Vagina (tissue), 2 donors: Measurements from ENCODE around the gene CASQ1. TPM values are rescaled to one million over a fixed set of nuclear protein-coding genes. Genes with fewer than 3 reads are reported as not detected.

ENCODE experiments used
- DNase-seq, 2 donors: peaks; one replicate each; pipeline ENCODE4 v3.0.0-alpha.2; 2017; ENCODE audit errors: extremely low spot score in 2 of 2
- H3K27ac ChIP-seq: fragments of 200-600 bp; sonication (generic); one replicate; pipeline ENCODE4 v1.5.1; 2019
- H3K27me3 ChIP-seq: fragments of 200-600 bp; sonication (generic); one replicate; pipeline ENCODE4 v1.5.1; 2019
- H3K36me3 ChIP-seq, 2 donors: fragments of 200-600 bp; sonication (generic); one replicate each; pipeline ENCODE4 v1.5.1; 2017 to 2019
- H3K4me1 ChIP-seq: fragments of 200-600 bp; sonication (generic); one replicate; pipeline ENCODE4 v1.5.1; 2019
- H3K4me3 ChIP-seq, 2 donors: fragments of 200-600 bp; sonication (generic); 1 replicate in 1 of 2; 2 replicates in 1 of 2; pipeline ENCODE4 v1.5.1; 2016 to 2019
- H3K9me3 ChIP-seq: fragments of 200-600 bp; sonication (generic); one replicate; pipeline ENCODE4 v1.5.1; 2019
- POLR2A ChIP-seq, 2 donors: fragments of 450-650 bp; IDR thresholded peaks; one replicate each; pipeline ENCODE4 v1.6.1; 2017; ENCODE audit warnings: antibody characterized with exemption in 2 of 2, mild to moderate bottlenecking in 2 of 2, moderate library complexity in 2 of 2
- POLR2AphosphoS5 ChIP-seq, 2 donors: sonication (generic); formaldehyde crosslinking; IDR thresholded peaks; one replicate each; pipeline ENCODE4 v1.9.0; 2017; ENCODE audit warnings: antibody characterized with exemption in 2 of 2, mild to moderate bottlenecking in 2 of 2, low read depth in 1 of 2; ENCODE audit not compliant: insufficient read depth in 1 of 2
- intact Hi-C: fragments of 100-400 bp; cut with DNase I; formaldehyde crosslinking; loops from one replicate; pipeline ENCODE4 v1.15.1; 2023
- total RNA-seq: library from RNA; depleted of rRNA; stranded (reverse); fragments of >200 nt; gene quantifications from one replicate; pipeline ENCODE4 v1.2.3, GENCODE V29; 2016
- TF ChIP-seq, protein P1 (sequence below), 3 experiments: fragments of 450-650 bp in 2 of 3; fragments of 200-600 bp in 1 of 3; sonication (generic) in 1 of 3; IDR thresholded peaks; one replicate each; pipeline ENCODE4 v1.5.1; 2017 to 2019; ENCODE audit warnings: antibody characterized with exemption in 3 of 3, mild to moderate bottlenecking in 2 of 3, moderate library complexity in 2 of 3

The CASQ1 gene
- total RNA-seq, 1 donor from 2014 or later: not detected

GRCh38 chr1:160169553-160170399 lies 20.6 kb upstream of the CASQ1 start:
- no peaks in the 10 kb centered on the region for H3K36me3 ChIP-seq
- TF ChIP-seq, protein P1, sequence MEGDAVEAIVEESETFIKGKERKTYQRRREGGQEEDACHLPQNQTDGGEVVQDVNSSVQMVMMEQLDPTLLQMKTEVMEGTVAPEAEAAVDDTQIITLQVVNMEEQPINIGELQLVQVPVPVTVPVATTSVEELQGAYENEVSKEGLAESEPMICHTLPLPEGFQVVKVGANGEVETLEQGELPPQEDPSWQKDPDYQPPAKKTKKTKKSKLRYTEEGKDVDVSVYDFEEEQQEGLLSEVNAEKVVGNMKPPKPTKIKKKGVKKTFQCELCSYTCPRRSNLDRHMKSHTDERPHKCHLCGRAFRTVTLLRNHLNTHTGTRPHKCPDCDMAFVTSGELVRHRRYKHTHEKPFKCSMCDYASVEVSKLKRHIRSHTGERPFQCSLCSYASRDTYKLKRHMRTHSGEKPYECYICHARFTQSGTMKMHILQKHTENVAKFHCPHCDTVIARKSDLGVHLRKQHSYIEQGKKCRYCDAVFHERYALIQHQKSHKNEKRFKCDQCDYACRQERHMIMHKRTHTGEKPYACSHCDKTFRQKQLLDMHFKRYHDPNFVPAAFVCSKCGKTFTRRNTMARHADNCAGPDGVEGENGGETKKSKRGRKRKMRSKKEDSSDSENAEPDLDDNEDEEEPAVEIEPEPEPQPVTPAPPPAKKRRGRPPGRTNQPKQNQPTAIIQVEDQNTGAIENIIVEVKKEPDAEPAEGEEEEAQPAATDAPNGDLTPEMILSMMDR (IDR thresholded peaks at IDR 0.05): no peak
- intact Hi-C loops: no loop called here
- no peak for DNase-seq
- no peaks in the 10 kb centered on the region for H3K27me3 ChIP-seq
- H3K9me3 ChIP-seq: no peaks in the 10 kb centered on the region
- H3K27ac ChIP-seq: no peak overlapping the region
- no peaks in the 10 kb centered on the region for H3K4me1 ChIP-seq
- H3K4me3 ChIP-seq: no peak overlapping the region

DNA sequence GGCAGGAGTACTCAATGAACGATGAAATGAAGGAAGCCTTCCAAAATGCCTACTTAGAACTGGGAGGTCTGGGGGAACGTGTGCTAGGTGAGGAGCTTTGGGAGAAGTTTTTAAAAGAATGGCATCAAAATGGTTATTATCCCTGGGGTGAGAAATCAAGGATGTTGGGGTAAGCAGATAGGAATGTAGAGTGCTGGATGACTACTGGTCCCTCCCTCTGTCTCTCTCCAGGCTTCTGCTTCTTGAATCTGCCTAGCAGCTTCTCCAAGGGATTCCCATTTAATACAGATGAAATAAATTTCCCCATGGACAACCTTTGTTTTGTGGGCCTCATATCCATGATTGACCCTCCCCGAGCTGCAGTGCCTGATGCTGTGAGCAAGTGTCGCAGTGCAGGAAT lies 19.0 kb upstream of the CASQ1 start:
- Histone ChIP-seq H3K27me3 (no peaks in the 10 kb centered on the region), H3K4me3 (no peak overlapping the region), H3K9me3 (no peaks in the 10 kb centered on the region), H3K36me3 (no peaks in the 10 kb centered on the region), H3K27ac (no peak overlapping the region), H3K4me1 (no peaks in the 10 kb centered on the region)
- TF ChIP-seq, protein P1 (IDR thresholded peaks at IDR 0.05): no peak
- no peak for TF ChIP-seq POLR2A (IDR thresholded peaks at IDR 0.05)
- TF ChIP-seq POLR2AphosphoS5 (IDR thresholded peaks at IDR 0.05; ENCODE audit: insufficient read depth in 1 of 2, low read depth in 1 of 2): no peak
- intact Hi-C loops: no loop called here
- no peak for DNase-seq

- no peak overlapping the region for H3K27ac ChIP-seq
- no peaks in the 10 kb centered on the region for H3K9me3 ChIP-seq
- no peaks in the 10 kb centered on the region for H3K36me3 ChIP-seq
- no peaks in the 10 kb centered on the region for H3K27me3 ChIP-seq
- intact Hi-C loops: no loop called here
- H3K4me3 ChIP-seq: no peak overlapping the region
- no peak for DNase-seq
- TF ChIP-seq POLR2A (IDR thresholded peaks at IDR 0.05) (no peak), POLR2AphosphoS5 (IDR thresholded peaks at IDR 0.05; ENCODE audit: insufficient read depth in 1 of 2, low read depth in 1 of 2) (no peak)
- TF ChIP-seq, protein P1 (IDR thresholded peaks at IDR 0.05): no peak
- H3K4me1 ChIP-seq: no peaks in the 10 kb centered on the region
Observed at GRCh38 chr1:160171980-160172379, 18.4 kb upstream of the CASQ1 start.

DNA sequence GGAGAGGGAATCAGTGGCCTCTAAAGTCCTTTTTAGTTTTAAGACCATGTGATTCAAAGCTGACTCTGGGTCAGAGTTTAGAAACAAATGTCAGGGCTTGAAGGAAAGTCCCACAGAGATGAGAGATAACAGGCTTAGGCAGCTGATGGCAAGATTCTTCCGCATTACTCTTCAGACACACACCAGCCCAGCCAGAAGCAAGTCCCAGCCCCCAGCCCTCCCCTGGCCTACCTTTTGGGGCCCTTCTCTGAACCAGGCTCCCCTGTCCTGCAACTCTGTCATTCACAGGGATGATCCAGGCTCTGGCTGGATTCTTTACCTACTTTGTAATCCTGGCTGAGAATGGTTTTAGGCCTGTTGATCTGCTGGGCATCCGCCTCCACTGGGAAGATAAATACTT lies 13.1 kb upstream of the CASQ1 start:
- Histone ChIP-seq H3K36me3 (no peaks in the 10 kb centered on the region), H3K9me3 (no peaks in the 10 kb centered on the region), H3K27ac (no peak overlapping the region), H3K4me1 (no peaks in the 10 kb centered on the region), H3K4me3 (no peak overlapping the region), H3K27me3 (no peaks in the 10 kb centered on the region)
- TF ChIP-seq, protein P1 (IDR thresholded peaks at IDR 0.05): no peak
- no peak for TF ChIP-seq POLR2AphosphoS5 (IDR thresholded peaks at IDR 0.05; ENCODE audit: insufficient read depth in 1 of 2, low read depth in 1 of 2)
- TF ChIP-seq POLR2A (IDR thresholded peaks at IDR 0.05): no peak
- DNase-seq: no peak
- intact Hi-C loops: no loop called here

DNA sequence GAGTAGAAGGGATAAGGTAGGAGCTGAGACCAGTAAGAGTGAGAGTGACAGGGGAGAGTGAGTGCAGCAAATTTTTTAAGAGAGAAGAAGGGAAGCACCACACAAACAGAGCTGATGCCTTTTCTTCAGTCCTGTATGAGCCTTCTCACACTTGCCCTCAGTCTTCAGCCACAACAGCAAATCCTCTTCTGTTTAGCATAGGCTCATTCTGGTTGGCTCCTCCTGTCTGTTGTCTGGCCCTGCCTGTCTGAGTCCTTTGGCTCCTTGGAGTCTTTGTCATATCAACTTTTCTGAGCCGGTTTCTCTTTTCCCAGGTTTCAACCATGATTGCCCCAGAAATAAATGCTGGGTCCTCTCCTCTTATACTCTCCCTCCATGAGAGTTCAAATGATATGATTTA lies 12.7 kb upstream of the CASQ1 start:
- DNase-seq: no peak
- intact Hi-C loops: no loop called here
- Histone ChIP-seq H3K4me3 (no peak overlapping the region), H3K9me3 (no peaks in the 10 kb centered on the region), H3K4me1 (no peaks in the 10 kb centered on the region), H3K27ac (no peak overlapping the region), H3K36me3 (no peaks in the 10 kb centered on the region), H3K27me3 (no peaks in the 10 kb centered on the region)
- TF ChIP-seq POLR2A (IDR thresholded peaks at IDR 0.05) (no peak), POLR2AphosphoS5 (IDR thresholded peaks at IDR 0.05; ENCODE audit: insufficient read depth in 1 of 2, low read depth in 1 of 2) (no peak)
- TF ChIP-seq, protein P1 (IDR thresholded peaks at IDR 0.05): no peak
